IMR-90 (cell line): Measurements from ENCODE around the gene EPC2. TPM values are rescaled to one million over a fixed set of nuclear protein-coding genes. Genes with fewer than 3 reads are reported as not detected.

Source experiments
- ATAC-seq: fragments of 200-7000 bp; cut with Tn5 transposase; 2 replicates; pipeline ENCODE4 v1.9.1; 2020; ENCODE audit warnings: low read depth, mild to moderate bottlenecking, moderate library complexity
- BruUV-seq: library from RNA; stranded (reverse); fragments of 400-500 nt; replicated peaks from 2 replicates; lab custom pipeline; 2021; lab: Mats Ljungman, UMichigan
- CTCF ChIA-PET: fragments of 300-600 bp; formaldehyde crosslinking; extraction: SDS; loops from one replicate; lab custom pipeline; 2021; ENCODE audit warnings: antibody characterized with exemption; lab: Yijun Ruan, JAX
- POLR2A ChIA-PET: fragments of 300-600 bp; sonication (Branson Sonifier 250); formaldehyde crosslinking; loops from one replicate; lab custom pipeline; 2022; ENCODE audit warnings: antibody characterized with exemption; ENCODE audit not compliant: unreplicated experiment; lab: Charles Lee
- DNase-seq: peaks from one replicate; pipeline ENCODE4 v3.0.0; 2013
- H2AFZ ChIP-seq: replicated peaks from 2 replicates; pipeline ENCODE3; 2013; ENCODE audit warnings: low read length, mild to moderate bottlenecking; ENCODE audit not compliant: poor library complexity
- H2AK5ac ChIP-seq: 2 replicates; pipeline ENCODE4 v1.6.1; 2013; ENCODE audit warnings: low read depth, low read length, inconsistent platforms
- H2AK9ac ChIP-seq: replicated peaks from 2 replicates; pipeline ENCODE3; 2013; ENCODE audit warnings: mild to moderate bottlenecking, low read depth, low read length, moderate library complexity; ENCODE audit not compliant: poor library complexity
- H2BK120ac ChIP-seq: 2 replicates; pipeline ENCODE4 v1.6.1; 2013; ENCODE audit warnings: low read depth, low read length, inconsistent platforms
- H2BK15ac ChIP-seq: 3 replicates; pipeline ENCODE4 v1.6.1; 2013; ENCODE audit warnings: low read depth, low read length, inconsistent platforms
- H2BK20ac ChIP-seq: 2 replicates; pipeline ENCODE4 v1.6.1; 2013; ENCODE audit warnings: low read depth, mild to moderate bottlenecking, inconsistent platforms, low read length, moderate library complexity
- H2BK5ac ChIP-seq: 2 replicates; pipeline ENCODE4 v1.6.1; 2013; ENCODE audit warnings: mild to moderate bottlenecking, low read depth, low read length, inconsistent platforms; ENCODE audit not compliant: poor library complexity, severe bottlenecking
- H3K14ac ChIP-seq: replicated peaks from 2 replicates; pipeline ENCODE4 v1.6.1; 2013; ENCODE audit warnings: low read depth, low read length, inconsistent platforms
- H3K18ac ChIP-seq: 2 replicates; pipeline ENCODE4 v1.6.1; 2013; ENCODE audit warnings: low read depth, low read length, control low read depth
- H3K23ac ChIP-seq: 2 replicates; pipeline ENCODE4 v1.6.1; 2013; ENCODE audit warnings: low read depth, low read length, inconsistent platforms
- H3K27ac ChIP-seq: 2 replicates; pipeline ENCODE4 v1.5.1; 2013; ENCODE audit warnings: mild to moderate bottlenecking, control low read depth, low read length; ENCODE audit not compliant: insufficient read depth
- H3K27me3 ChIP-seq: 2 replicates; pipeline ENCODE4 v1.6.1; 2013; ENCODE audit warnings: low read length; ENCODE audit not compliant: control insufficient read depth, insufficient read depth
- H3K36me3 ChIP-seq: 2 replicates; pipeline ENCODE4 v1.6.1; 2013; ENCODE audit warnings: low read length, mixed read lengths; ENCODE audit not compliant: control insufficient read depth, insufficient read depth
- H3K4ac ChIP-seq: 2 replicates; pipeline ENCODE4 v1.6.1; 2013; ENCODE audit warnings: low read depth, low read length, inconsistent platforms
- H3K4me1 ChIP-seq: 2 replicates; pipeline ENCODE4 v1.6.1; 2013; ENCODE audit warnings: low read length, mixed read lengths; ENCODE audit not compliant: control insufficient read depth, insufficient read depth
- H3K4me2 ChIP-seq: 2 replicates; pipeline ENCODE4 v1.6.1; 2013; ENCODE audit warnings: low read depth, mild to moderate bottlenecking, control low read depth, low read length, moderate library complexity
- H3K4me3 ChIP-seq: 2 replicates; pipeline ENCODE4 v1.5.1; 2013; ENCODE audit warnings: low read depth, mild to moderate bottlenecking, control low read depth, low read length, moderate library complexity; ENCODE audit not compliant: insufficient read depth
- H3K56ac ChIP-seq: 2 replicates; pipeline ENCODE4 v1.6.1; 2013; ENCODE audit warnings: low read length, inconsistent platforms; ENCODE audit not compliant: insufficient read depth; ENCODE audit errors: extremely low read depth
- H3K79me1 ChIP-seq, 2 experiments: 2 replicates each; pipeline ENCODE4 v1.6.1; 2013; ENCODE audit warnings: low read length in 2 of 2, inconsistent platforms in 1 of 2, low read depth in 1 of 2
- H3K9ac ChIP-seq: 2 replicates; pipeline ENCODE4 v1.6.1; 2013; ENCODE audit warnings: low read depth, low read length, control low read depth
- H3K9me1 ChIP-seq: 2 replicates; pipeline ENCODE4 v1.6.1; 2013; ENCODE audit warnings: low read length, inconsistent platforms; ENCODE audit not compliant: insufficient read depth
- H3K9me3 ChIP-seq: 2 replicates; pipeline ENCODE4 v1.6.1; 2013; ENCODE audit warnings: low read length; ENCODE audit not compliant: control insufficient read depth, insufficient read depth
- H4K20me1 ChIP-seq: 2 replicates; pipeline ENCODE4 v1.6.1; 2013; ENCODE audit warnings: low read length, inconsistent platforms; ENCODE audit not compliant: insufficient read depth
- H4K5ac ChIP-seq: 2 replicates; pipeline ENCODE4 v1.6.1; 2013; ENCODE audit warnings: mild to moderate bottlenecking, low read depth, low read length, control low read depth
- H4K8ac ChIP-seq, 2 experiments: 2 replicates each; pipeline ENCODE4 v1.6.1; 2013; ENCODE audit warnings: low read depth in 2 of 2, low read length in 2 of 2, control low read depth in 1 of 2, inconsistent platforms in 1 of 2
- H4K91ac ChIP-seq: 2 replicates; pipeline ENCODE4 v1.6.1; 2013; ENCODE audit warnings: low read depth, low read length, inconsistent platforms; ENCODE audit not compliant: insufficient read depth
- CEBPB ChIP-seq: IDR thresholded peaks from 2 replicates; pipeline ENCODE4 v1.6.1; 2012; ENCODE audit warnings: low read depth, low read length, improper control_type of control experiment
- CHD1 ChIP-seq: IDR thresholded peaks from 2 replicates; pipeline ENCODE4 v1.6.1; 2012; ENCODE audit warnings: low read depth, low read length, improper control_type of control experiment
- FOS ChIP-seq: fragments of 150-350 bp; IDR thresholded peaks from 2 replicates; pipeline ENCODE4 v1.6.1; 2016; ENCODE audit warnings: low read depth, low read length
- MAFK ChIP-seq: IDR thresholded peaks from 2 replicates; pipeline ENCODE4 v1.6.1; 2012; ENCODE audit warnings: low read depth, low read length, improper control_type of control experiment
- MXI1 ChIP-seq: IDR thresholded peaks from 2 replicates; pipeline ENCODE4 v1.6.1; 2012; ENCODE audit warnings: low read depth, mild to moderate bottlenecking, low read length, moderate library complexity, borderline replicate concordance
- NFE2L2 ChIP-seq: fragments of 150-350 bp; IDR thresholded peaks from 2 replicates; pipeline ENCODE4 v1.6.1; 2016; ENCODE audit warnings: low read depth, mild to moderate bottlenecking, low read length
- POLR2A ChIP-seq: IDR thresholded peaks from 2 replicates; pipeline ENCODE4 v1.6.1; 2012; ENCODE audit warnings: mild to moderate bottlenecking, low read depth, low read length
- RAD21 ChIP-seq: IDR thresholded peaks from 2 replicates; pipeline ENCODE4 v1.6.1; 2012; ENCODE audit warnings: low read length, improper control_type of control experiment
- RFX5 ChIP-seq: IDR thresholded peaks from 2 replicates; pipeline ENCODE4 v1.8.0; 2012; ENCODE audit warnings: low read depth, mild to moderate bottlenecking, low read length, moderate library complexity
- SMC3 ChIP-seq: fragments of 150-350 bp; IDR thresholded peaks from 2 replicates; pipeline ENCODE4 v1.6.1; 2016; ENCODE audit warnings: low read depth, mild to moderate bottlenecking, antibody characterized with exemption, low read length, moderate library complexity
- WGBS, 2 experiments: methylation state at CpG; one replicate each; pipeline versions ENCODE4 v1.1.5 to v1.1.7; 2013; ENCODE audit warnings: missing lambda C conversion rate in 2 of 2; ENCODE audit not compliant: insufficient read length in 1 of 2; ENCODE audit errors: extremely low coverage in 2 of 2; 5-methylcytosine and 5-hydroxymethylcytosine counted together
- dilution Hi-C: fragments of 300-500 bp; cut with HindIII; formaldehyde crosslinking; loops from one replicate; pipeline ENCODE4 v1.14.3; 2018; ENCODE audit warnings: low sequenced_read_pairs; ENCODE audit not compliant: unreplicated experiment
- in situ Hi-C: fragments of 300-500 bp; cut with MboI; formaldehyde crosslinking; loops from 3 replicates; pipeline ENCODE4 v1.14.3; 2019; ENCODE audit warnings: low sequenced_read_pairs, inconsistent platforms, mixed read lengths
- intact Hi-C: fragments of 100-400 bp; cut with micrococcal nuclease; formaldehyde crosslinking; loops from 2 replicates; pipeline ENCODE4 v1.10.0; 2022
- polyA plus RNA-seq, 3 experiments: library from polyadenylated mRNA; depleted of rRNA; stranded (reverse); fragments of >200 nt; gene quantifications; 2 replicates each; pipeline ENCODE4 v1.2.3, GENCODE V29; 2012; ENCODE audit warnings: low replicate concordance in 1 of 3
- total RNA-seq: library from RNA; depleted of rRNA; stranded (reverse); fragments of >200 nt; gene quantifications from 2 replicates; pipeline ENCODE4 v1.2.3, GENCODE V29; 2012
- TF ChIP-seq, protein P1 (sequence below): conservative IDR thresholded peaks from 2 replicates; pipeline ENCODE4 v1.5.1; 2012; ENCODE audit warnings: mild to moderate bottlenecking, low read depth, low read length, improper control_type of control experiment
- TF ChIP-seq, protein P2 (sequence below): fragments of 150-350 bp; IDR thresholded peaks from 2 replicates; pipeline ENCODE4 v1.6.1; 2016; ENCODE audit warnings: low read depth, mild to moderate bottlenecking, low read length, moderate library complexity, borderline replicate concordance
- TF ChIP-seq, protein P3 (sequence below): fragments of 150-350 bp; IDR thresholded peaks from 2 replicates; pipeline ENCODE4 v1.6.1; 2017; ENCODE audit warnings: mild to moderate bottlenecking, antibody characterized with exemption, low read length, low read depth

The EPC2 gene
- total and polyA plus RNA-seq, 2 of the 4 experiments (the other 2 are of a cell fraction), result 10.6 to 22.6 TPM

DNA sequence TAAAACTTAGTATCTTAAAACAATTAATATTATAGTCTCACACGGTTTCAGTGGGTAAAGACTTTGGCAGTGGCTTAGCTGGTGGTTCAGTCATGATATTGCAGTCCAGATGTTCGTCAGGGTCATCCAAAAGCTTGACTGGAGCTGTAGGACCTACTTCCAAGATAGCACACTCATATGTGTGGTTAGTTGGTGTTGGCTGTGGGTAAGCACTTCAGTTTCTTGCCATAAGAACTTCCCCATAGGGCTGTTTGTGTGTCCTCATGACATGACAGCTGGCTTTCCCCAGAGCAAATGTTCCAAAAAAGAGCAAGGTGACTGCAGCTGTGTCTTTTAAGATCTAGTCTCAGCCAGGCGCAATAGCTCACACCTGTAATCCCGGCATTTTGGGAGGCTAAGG is 48.5 kb upstream of the EPC2 start:
- Histone ChIP-seq H2BK20ac (no peak overlapping the region), H4K8ac (no peak overlapping the region), H3K27ac (no peak overlapping the region), H3K4ac (no peak overlapping the region), H2BK5ac (no peak overlapping the region), H2BK15ac (no peak overlapping the region), H4K91ac (no peak overlapping the region), H4K20me1 (no peaks in the 10 kb centered on the region), H3K4me1 (no peaks in the 10 kb centered on the region), H3K36me3 (no peaks in the 10 kb centered on the region), H3K4me3 (no peak overlapping the region), H3K23ac (no peak overlapping the region), H3K14ac (no peak overlapping the region), H3K18ac (no peak overlapping the region), H2BK120ac (no peak overlapping the region), H3K79me1 (no peaks in the 10 kb centered on the region), H3K9me1 (no peaks in the 10 kb centered on the region), H3K27me3 (no peaks in the 10 kb centered on the region; the same call in 1 of the 2 replicates), H4K5ac (no peak overlapping the region), H3K9me3 (peaks cover 4% of the 10 kb centered on the region), H3K4me2 (no peak overlapping the region), H2AFZ (no peak overlapping the region), H3K9ac (no peak overlapping the region), H2AK9ac (no peak overlapping the region), H2AK5ac (no peak overlapping the region), H3K56ac (no peak overlapping the region)
- DNase-seq, result no peak
- TF ChIP-seq CEBPB (no peak), RAD21 (no peak), MAFK (no peak), NFE2L2 (no peak), CHD1 (no peak), SMC3 (no peak), FOS (no peak), POLR2A (no peak), MXI1 (no peak), RFX5 (no peak)
- TF ChIP-seq, protein P1, sequence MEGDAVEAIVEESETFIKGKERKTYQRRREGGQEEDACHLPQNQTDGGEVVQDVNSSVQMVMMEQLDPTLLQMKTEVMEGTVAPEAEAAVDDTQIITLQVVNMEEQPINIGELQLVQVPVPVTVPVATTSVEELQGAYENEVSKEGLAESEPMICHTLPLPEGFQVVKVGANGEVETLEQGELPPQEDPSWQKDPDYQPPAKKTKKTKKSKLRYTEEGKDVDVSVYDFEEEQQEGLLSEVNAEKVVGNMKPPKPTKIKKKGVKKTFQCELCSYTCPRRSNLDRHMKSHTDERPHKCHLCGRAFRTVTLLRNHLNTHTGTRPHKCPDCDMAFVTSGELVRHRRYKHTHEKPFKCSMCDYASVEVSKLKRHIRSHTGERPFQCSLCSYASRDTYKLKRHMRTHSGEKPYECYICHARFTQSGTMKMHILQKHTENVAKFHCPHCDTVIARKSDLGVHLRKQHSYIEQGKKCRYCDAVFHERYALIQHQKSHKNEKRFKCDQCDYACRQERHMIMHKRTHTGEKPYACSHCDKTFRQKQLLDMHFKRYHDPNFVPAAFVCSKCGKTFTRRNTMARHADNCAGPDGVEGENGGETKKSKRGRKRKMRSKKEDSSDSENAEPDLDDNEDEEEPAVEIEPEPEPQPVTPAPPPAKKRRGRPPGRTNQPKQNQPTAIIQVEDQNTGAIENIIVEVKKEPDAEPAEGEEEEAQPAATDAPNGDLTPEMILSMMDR, result no peak
- TF ChIP-seq, protein P2, sequence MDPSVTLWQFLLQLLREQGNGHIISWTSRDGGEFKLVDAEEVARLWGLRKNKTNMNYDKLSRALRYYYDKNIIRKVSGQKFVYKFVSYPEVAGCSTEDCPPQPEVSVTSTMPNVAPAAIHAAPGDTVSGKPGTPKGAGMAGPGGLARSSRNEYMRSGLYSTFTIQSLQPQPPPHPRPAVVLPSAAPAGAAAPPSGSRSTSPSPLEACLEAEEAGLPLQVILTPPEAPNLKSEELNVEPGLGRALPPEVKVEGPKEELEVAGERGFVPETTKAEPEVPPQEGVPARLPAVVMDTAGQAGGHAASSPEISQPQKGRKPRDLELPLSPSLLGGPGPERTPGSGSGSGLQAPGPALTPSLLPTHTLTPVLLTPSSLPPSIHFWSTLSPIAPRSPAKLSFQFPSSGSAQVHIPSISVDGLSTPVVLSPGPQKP, result no peak
- TF ChIP-seq, protein P3, sequence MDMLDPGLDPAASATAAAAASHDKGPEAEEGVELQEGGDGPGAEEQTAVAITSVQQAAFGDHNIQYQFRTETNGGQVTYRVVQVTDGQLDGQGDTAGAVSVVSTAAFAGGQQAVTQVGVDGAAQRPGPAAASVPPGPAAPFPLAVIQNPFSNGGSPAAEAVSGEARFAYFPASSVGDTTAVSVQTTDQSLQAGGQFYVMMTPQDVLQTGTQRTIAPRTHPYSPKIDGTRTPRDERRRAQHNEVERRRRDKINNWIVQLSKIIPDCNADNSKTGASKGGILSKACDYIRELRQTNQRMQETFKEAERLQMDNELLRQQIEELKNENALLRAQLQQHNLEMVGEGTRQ, result no peak
- CTCF ChIA-PET, result no interaction called here
- dilution Hi-C loops, result no loop called here
- in situ Hi-C loops, result no loop called here
- no TSS peak for BruUV-seq
- no peak for ATAC-seq
- WGBS, 2 experiments, result 100% methylated on average over 1 of the region's 4 CpGs; no CpG with 5 or more reads in 1 of the 2 experiments
- intact Hi-C loops, result no loop called here
- POLR2A ChIA-PET, result no interaction called here
